Left hindlimb (tissue), 1 donor: Measurements from ENCODE around the gene PADI2.

ENCODE experiments used
- DNase-seq: peaks from one replicate; pipeline ENCODE4 v3.0.0-alpha.2; 2018

PADI2 gene

GRCh38 chr1:17137441-17137840, 18.2 kb upstream of the PADI2 start:
- DNase-seq: no peak

- DNase-seq: no peak
Observed at GRCh38 chr1:17136936-17137335, 17.7 kb upstream of the PADI2 start.

DNA sequence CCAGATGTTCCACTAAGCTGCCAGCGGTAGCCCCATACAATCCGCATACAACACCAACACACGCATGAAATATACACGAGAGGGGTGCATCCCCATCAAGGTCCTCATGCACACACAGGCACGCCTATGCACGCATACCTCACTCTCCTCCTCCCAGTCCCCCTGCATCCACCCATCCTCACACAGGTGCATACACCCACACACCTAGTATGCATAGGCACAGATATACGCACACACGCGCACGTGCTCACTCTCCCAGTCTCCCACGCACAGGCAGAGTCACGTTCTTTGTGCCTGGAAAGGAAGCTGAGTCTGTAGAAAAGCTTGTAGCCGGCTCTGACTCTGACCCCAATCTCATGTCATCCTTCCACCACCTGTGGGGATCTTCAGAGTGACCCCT, 16.9 kb upstream of the PADI2 start:
- no peak for DNase-seq

DNA sequence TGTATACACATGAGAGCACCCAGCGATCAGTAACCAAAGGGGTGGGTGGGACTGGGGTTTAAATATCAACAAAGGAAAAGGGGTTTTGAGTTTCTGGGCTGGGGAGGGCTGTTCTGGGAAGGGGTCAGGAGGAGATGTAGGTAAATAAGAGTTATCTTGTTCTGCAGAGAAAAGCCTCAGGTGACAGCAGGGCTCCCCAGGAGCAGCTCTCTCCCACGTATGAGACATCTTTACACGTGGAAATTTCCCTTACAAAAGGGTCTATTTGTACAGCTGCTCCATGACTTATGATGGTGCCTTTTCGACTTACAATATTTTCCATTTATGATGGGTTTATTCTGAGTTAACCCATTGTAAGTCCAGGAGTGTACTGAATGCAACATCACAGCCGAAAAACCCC, 16.3 kb upstream of the PADI2 start:
- DNase-seq: no peak

DNA sequence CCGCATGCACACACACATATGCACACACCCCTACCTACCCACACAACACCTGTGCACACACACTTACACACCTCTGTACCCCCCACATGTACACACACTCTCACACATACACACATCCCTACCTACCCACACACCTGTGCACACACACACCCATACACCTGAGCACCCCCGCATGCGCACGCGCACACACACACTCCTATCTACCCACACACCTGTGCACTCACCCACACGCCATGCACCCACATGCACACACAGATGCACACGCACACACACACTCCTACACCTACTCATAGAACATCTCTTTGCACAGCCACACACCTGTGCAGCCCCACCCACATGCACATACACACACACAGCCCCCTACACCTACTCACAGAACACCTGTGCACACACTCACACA, 15.5 kb upstream of the PADI2 start:
- no peak for DNase-seq

DNA sequence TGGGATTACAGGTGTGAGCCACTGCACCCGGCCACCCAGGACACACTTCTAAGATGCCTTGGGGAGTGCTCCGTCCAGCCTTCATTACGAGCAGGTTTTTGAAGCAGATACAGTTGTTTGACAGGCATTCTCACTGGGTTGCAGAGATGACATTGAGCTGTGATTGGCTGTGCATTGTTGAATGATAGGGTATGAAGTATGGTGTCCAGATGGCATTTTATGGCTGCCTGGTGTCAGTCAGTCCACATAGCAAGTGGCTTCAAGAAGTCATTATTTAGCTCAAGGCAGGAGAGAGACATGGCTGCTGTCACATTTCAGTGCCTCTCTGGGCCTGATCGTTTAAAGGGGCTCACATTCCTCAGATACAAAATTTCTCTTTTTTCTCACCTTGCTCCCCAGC, 14.8 kb upstream of the PADI2 start:
- no peak for DNase-seq

DNA sequence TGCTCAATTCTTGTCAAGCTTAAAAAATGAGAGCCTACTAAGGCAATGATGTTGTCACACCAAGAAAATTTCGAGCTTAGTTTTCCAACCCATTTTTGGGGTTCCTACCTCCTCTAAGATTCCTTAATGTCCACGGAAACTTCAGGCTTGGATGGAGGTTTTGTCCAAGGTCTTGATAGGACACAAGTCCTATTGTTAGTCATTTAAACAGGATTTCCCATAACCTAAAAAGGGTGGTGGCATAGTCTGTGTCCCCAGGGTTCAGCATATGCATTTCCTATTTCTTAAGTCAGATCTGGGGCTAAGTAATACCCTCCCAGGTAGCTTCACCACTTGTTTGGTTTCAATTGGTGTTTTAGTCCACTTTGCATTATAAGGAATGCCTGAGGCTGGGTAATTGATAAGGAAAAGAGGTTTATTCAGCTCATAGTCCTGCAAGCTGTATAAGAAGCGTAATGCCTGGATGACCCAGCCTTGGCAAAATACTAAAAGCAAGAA, 10.9 kb upstream of the PADI2 start:
- DNase-seq: no peak

- no peak for DNase-seq
Observed at GRCh38 chr1:17128361-17128760, 9.1 kb upstream of the PADI2 start.

DNA sequence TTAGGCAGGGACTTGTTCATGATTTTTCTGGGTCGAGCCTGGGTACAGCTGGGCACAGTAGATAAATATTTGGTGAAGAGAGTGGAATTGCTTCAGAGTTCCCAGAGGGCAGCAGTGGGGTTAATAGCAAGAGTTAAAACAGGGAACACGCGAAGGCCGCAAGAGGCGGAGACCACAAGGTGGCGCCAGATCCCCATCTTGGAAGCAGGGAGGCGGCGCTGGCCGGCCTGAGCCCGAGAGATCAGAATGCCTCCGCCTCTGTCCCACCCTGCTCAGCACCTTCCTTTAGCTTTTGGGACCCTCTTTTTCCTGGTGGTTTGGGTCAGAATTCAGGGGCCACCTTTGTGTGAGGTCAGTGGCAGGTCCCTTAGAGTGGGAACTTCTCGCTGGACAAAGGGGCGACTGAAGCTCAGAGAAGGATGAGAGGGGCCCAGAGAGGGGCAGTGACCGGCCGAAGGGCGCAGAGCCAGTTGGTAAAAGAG, 6.5 kb upstream of the PADI2 start:
- DNase-seq: peak; percentile 88

DNA sequence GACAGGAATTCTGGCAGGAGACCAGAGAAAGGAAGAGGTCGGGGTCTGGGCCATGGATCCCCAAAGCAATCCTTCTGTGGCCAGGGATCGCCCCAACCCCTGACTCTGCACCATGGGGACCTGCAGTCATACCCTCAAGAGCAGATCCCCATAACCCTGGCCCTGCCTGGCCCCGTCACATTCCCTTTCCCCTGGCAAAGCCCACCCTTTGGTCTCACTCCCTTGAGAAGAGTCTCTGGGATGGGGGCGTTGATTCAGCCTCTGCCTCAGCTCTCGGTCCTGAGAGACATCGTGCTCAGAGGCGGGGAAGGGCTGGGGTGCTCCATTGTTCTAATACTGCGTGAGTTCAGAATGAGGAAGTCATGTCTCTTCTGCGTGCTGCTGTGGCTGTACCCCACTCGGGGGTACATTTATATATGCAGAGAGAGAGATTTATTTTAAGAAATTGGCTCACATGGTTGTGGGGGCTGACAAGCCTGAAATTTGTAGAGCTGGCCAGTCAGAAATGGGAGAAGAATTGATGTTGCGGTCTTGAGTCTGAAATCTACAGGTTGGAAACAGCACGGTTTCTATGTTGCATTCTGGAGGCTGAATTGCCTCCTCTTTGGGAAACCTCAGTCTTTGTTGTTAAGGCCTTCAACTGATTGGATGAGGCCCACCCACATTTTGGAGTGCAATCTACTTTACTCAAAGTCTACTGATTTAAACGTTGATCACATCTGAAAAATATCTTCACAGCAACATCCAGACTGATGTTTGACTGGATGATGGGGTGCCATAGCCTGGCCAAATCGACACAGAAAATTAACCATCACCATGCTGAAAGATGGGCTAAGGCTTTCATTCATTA, 4.2 kb upstream of the PADI2 start:
- no peak for DNase-seq

DNA sequence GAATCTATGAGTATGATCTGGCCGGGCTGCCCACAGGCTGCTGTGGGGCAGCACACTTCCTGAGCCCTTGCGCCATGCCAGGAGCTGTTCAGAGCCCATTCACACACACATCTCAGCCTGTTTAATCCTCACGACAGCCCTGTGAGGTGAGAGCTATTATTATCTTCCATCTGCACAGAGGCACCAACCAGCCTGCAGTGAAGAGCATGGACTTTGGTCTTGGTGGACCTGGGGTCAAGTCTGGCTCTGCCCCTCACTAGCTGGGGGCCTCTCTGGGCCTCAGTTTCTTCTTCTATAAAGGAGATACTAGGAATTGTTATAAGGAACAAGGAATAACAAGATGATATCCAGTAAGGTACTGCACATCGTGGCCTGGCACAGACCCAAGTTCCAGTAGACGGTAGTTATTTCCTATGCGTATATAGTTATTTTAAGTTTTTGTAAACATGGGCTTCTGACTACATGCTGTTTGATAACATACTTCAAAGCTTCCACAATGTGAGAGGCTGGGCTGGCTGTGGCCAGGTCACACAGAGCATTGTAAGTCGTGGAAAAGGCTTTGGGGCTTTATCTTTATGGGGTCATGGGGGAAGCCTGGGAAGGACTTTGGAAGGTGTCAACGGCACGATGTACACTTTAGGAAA, 3.4 kb upstream of the PADI2 start:
- no peak for DNase-seq

DNA sequence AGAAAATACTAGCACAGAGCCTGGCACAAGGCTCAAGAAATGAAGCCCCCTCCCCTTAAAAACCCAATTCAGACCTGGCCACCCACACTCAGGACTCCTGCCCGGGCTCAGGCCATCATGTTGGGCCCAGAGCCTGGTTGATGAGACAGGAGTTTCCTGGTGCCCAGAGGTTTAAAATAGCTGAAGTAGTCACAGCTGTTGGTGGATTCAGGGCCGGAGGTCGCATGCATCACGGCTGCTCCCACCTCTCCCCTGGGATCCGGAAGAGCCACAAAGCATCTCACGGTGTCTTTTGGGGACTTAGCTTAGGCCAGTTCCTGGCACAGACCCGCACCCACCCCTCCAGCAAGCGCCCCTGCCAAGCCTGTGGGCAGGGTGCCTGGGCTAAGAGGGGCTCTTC, 2.6 kb upstream of the PADI2 start:
- no peak for DNase-seq

DNA sequence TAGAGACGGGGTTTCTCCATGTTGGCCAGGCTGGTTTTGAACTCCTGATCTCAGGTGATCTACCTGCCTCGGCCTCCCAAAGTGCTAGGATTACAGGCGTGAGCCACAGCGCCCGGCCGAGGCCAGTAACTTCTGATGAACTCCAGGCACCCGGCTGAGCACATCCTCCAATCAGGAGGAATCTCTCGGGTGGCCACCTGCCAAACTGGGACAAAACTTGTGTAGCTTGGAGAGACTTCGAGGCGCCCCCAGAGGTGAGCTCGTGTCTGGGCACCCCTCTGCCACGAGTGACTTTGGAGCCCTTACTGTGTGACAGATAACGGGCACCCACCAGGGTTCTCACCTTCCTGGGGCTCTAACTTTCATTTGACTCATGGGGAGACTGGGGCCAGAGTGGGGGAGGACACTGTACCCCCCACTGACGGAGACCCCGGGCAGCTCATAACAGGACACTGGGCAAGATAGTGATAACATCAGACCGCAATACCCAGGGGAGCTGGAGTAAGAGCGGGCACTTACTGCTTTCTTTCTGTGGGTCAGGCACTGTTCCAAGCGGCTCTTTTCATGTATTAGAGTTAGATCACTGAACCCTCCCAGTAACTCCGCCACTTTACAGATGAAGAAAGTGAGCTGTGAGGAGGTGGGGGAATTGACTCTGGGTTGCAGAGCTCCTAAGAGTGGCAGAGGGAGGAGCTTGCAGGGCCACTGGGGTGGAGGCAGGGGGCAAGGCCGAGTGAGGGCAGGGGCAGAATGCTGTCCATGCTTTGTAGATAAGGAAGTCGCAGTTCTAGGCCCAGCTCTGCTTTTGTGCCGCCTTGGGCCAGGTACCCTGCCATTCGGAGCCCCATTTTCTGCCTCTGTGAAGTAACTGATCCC, 1.9 kb upstream of the PADI2 start:
- no peak for DNase-seq

GRCh38 chr1:17120481-17120877, 1.2 kb upstream of the PADI2 start:
- DNase-seq: no peak

GRCh38 chr1:17119773-17120480, 676 bp upstream of the PADI2 start:
- DNase-seq: no peak

- no peak for DNase-seq
Observed at GRCh38 chr1:17118706-17119075, 560 bp downstream of the PADI2 start.

GRCh38 chr1:17118268-17118667, 983 bp downstream of the PADI2 start:
- DNase-seq: no peak

GRCh38 chr1:17117451-17118265, 1.6 kb downstream of the PADI2 start:
- DNase-seq: no peak

DNA sequence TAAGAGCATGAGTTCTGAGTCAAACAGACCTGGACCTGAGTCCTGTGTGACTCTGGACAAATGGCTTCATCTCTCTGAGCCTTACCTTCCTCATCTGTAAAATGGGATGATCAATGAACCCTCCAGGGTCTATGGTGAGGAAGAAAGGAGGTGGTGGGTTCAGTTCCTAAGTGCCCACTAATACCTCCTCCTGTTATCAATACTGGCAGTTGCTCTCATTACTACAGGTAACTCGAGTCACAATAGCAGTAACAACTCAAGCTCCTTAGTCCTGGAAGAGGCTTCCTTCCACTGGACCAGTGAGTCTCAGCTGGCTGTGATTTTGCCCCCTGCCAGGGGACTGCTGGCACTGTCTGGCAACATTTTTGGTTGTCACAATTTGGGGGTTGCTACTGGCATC, 2.6 kb downstream of the PADI2 start:
- no peak for DNase-seq

DNA sequence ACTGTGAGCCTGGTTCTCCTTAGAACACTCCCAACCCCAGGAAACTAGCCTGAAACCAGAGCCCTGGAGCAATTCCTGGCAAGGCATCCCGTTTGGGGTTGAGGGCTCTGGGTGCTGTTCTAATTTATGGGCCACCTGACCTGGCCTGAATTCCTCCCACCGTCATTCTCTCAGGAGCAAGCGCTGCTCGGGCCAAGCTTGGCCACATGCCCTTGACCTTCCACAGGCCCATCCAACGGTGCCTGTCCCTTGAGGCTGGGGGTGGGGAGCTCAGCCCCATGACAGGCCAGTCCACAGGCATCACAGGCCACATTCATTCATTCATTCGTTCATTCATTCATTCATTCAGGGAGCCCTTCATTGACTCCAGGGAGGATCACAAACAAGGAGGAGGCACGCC, 5.3 kb downstream of the PADI2 start:
- no peak for DNase-seq

DNA sequence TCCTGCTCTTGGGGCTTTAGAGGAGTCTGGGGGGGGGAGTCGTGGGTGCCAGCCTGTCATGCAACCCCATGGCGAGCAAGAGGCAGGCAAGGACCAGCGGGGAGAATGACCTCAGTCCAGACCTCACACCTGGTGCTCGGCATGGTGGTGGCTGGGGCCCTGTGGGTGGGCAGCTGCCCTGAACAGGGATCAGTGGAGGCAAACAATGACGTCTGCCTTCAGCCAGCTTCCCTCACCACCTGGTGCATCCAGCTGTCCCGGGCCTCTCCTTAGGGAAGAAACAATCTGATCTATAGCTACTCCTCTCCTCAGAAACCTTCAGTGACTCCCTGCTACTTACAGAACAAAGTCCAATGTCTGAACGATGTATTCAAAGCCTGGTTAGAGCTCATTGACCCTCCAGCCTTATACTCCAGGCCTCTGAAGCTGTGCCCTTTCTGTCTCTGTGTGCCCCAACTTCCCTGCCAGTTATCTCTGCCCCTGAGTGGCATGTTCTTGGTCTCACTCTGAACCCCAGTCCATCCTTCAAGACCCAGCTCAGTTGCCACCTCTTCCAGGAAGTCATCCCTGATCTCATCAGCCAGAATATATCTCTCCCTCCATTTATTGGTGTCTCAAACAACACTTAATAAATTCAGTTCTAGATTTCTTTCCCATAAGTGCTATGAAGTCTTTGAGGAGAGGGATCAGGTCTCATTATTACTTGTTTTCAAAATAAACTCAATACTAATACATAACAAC, 6.6 kb downstream of the PADI2 start:
- DNase-seq: no peak
